Hepatocyte (in vitro differentiated cells): Measurements from ENCODE around the gene RBM39.

Experiments
- EZH2phosphoT487 ChIP-seq: fragments of 200-600 bp; sonication (generic); IDR thresholded peaks from one replicate; pipeline ENCODE4 v1.6.1; 2018; ENCODE audit warnings: antibody characterized with exemption, mild to moderate bottlenecking, low read depth, moderate library complexity; ENCODE audit not compliant: unreplicated experiment, severe bottlenecking
- TF ChIP-seq, protein P1 (sequence below): fragments of 200-600 bp; sonication (generic); IDR thresholded peaks from 2 replicates; pipeline ENCODE4 v1.5.1; 2016; ENCODE audit warnings: antibody characterized with exemption, mild to moderate bottlenecking; ENCODE audit not compliant: poor library complexity

DNA sequence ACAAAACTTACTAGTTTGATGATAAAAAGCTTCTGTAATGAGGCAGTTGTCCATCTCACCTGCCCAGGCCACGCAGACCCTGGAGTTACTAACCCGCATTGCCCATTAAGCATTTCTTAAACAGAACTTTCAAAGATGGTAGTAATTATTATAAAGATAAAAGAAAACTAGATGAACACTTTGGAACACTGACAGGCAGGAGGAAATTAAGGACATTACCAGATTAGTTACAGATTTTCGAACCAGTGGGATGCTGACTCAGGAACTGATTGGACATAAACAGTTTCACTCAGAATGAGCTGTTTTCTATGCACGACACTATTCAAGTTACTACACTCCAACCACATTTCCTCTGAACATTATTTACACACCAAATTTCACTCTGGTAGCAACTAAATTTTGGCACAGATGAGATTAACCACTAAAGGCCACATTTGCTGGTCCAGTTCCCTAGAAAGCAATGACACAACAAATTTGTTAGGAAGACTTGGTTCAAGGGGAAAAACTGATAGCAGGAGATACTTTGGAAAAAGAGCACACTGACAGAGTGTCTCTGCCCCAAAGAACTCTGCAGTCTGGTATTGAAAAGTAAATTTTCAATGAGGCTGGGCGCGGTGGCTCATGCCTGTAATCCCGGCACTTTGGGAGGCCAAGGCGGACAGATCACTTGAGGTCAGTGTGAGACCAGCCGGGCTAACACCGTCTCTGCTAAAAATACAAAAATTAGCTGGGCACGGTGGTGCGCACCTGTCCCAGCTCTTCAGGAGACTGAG, 39.8 kb downstream of the RBM39 start:
- TF ChIP-seq, protein P1, sequence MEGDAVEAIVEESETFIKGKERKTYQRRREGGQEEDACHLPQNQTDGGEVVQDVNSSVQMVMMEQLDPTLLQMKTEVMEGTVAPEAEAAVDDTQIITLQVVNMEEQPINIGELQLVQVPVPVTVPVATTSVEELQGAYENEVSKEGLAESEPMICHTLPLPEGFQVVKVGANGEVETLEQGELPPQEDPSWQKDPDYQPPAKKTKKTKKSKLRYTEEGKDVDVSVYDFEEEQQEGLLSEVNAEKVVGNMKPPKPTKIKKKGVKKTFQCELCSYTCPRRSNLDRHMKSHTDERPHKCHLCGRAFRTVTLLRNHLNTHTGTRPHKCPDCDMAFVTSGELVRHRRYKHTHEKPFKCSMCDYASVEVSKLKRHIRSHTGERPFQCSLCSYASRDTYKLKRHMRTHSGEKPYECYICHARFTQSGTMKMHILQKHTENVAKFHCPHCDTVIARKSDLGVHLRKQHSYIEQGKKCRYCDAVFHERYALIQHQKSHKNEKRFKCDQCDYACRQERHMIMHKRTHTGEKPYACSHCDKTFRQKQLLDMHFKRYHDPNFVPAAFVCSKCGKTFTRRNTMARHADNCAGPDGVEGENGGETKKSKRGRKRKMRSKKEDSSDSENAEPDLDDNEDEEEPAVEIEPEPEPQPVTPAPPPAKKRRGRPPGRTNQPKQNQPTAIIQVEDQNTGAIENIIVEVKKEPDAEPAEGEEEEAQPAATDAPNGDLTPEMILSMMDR = no peak
- TF ChIP-seq EZH2phosphoT487 = no peak
